HG03378 (cell line): ENCODE data around the gene SPTLC1.
"Not testable (repeated sequence)": the region's sequence is repeated elsewhere in the genome, so short reads cannot be mapped to it uniquely, and the experiment has no call there.

Experiments used
- ATAC-seq: cut with Tn5 transposase; IDR thresholded peaks from one replicate; pipeline ENCODE4 v1.9.1; 2021; ENCODE audit warnings: mild to moderate bottlenecking, moderate library complexity; ENCODE audit not compliant: unreplicated experiment

The SPTLC1 gene

GRCh38 chr9:92115071-92115858 lies at the start of gene SPTLC1:
Gene SPTLC1, minus strand, starts transcription at chr9:92115413. Its CDS starts 43 bp downstream, at chr9:92115370.
- ATAC-seq: peak; percentile 94

DNA sequence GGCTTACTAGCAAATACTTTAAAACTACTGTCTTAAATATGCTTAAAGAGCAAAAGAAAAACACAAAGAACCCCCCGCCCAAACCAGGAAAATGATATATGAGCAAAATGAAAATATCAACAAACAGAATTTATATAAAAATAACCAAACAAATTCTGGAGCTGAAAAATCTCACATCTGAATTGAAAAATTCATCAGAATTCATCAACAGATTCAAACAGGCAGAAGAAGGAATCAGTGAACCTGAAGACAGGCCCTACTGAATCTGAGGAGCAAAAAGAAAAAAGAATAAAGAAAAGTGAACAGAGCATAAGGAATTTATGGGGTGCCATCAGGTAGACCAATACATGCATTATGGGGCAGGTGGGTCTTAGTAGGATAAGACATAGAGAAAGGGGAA lies 49.8 kb upstream of the SPTLC1 start:
- ATAC-seq: no peak

GRCh38 chr9:92164490-92164889 lies 49.3 kb upstream of the SPTLC1 start:
- ATAC-seq: no peak

GRCh38 chr9:92163276-92163675 lies 48.1 kb upstream of the SPTLC1 start:
- ATAC-seq: no peak

DNA sequence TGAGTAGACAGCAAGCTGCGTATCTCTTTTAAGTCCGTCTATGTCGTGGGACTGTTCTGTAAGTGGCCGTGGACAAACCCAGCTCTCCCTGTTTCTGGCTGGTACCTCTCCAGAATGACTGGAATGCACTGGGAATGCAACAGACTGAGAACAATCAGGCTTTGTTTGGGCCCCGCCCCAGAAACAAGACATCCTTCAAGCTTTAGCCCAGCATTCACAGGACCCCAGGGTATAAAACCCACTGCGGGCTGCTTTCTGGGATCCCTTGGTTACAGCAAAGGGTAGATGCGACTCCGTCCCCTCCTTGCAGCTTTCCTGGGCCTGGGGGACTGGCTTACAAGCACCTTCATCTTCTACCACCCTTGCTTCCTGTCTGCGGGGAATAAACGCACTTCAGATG lies 45.6 kb upstream of the SPTLC1 start:
- no peak for ATAC-seq

DNA sequence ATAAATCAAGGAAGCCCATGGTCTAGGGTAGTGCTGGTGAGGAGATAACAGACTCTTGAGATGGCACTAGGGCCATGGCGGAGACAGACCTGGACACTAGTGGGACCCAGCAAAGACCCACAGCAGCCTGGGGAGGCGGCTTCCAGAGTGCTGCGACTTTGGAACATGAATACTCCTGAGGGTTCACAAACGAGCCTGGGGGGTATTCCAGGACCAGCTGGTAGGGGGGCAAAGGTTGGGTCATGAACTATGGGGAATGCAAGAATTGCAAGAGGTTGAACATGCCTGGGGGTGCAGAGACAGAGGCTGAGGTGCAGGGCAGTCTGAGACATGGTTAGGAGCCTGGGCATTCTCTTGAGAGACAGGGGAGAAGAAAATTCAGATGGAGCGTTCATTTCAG lies 43.8 kb upstream of the SPTLC1 start:
- ATAC-seq: no peak

DNA sequence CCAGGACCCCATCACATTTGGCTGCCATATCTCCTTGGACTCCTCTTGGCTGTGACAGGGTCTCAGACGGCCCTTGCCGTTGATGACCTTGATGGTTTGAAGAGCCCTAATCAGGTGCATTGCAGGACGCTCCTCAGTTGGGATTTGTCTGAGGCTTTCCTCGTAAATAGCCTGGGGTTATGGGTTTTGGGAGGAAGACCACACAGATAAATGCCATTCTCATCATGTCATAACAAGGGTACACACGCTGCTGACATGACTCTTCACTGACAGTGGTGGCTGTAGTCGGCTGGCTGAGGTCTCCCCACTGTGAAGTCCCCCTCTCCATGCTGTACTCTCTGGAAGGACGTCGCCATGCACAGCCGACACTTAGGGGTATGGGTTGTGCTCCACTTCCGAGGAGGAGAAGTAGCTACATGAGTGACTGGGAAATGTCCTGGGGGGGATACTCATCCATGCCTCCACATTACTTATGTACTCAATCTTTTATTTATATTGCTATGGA lies 42.9 kb upstream of the SPTLC1 start:
- ATAC-seq: no peak

GRCh38 chr9:92155736-92156135 lies 40.5 kb upstream of the SPTLC1 start:
- not testable (repeated sequence) for ATAC-seq

DNA sequence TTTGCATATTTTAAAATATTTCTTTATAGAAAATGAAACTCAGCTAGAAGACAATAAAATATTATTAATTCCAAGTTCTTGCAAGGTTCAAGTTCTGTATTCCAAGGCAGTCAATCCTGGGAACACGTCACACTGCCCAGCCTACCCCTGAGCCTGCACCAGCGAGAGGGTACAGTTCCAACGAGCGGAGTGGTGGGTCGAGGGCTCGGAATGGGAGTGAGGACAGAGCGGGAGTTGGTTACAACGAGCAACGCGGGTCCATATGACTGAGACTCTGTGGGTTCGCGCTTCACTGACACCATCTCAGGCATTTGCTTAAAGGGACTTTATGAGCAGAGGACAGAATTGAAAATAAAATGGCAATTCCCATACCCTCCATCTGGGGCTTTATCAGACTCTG lies 40.0 kb upstream of the SPTLC1 start:
- no peak for ATAC-seq

- ATAC-seq: not testable (repeated sequence)
Observed at GRCh38 chr9:92153466-92154415, 38.5 kb upstream of the SPTLC1 start.

GRCh38 chr9:92151691-92152393 lies 36.6 kb upstream of the SPTLC1 start:
- ATAC-seq: no peak

DNA sequence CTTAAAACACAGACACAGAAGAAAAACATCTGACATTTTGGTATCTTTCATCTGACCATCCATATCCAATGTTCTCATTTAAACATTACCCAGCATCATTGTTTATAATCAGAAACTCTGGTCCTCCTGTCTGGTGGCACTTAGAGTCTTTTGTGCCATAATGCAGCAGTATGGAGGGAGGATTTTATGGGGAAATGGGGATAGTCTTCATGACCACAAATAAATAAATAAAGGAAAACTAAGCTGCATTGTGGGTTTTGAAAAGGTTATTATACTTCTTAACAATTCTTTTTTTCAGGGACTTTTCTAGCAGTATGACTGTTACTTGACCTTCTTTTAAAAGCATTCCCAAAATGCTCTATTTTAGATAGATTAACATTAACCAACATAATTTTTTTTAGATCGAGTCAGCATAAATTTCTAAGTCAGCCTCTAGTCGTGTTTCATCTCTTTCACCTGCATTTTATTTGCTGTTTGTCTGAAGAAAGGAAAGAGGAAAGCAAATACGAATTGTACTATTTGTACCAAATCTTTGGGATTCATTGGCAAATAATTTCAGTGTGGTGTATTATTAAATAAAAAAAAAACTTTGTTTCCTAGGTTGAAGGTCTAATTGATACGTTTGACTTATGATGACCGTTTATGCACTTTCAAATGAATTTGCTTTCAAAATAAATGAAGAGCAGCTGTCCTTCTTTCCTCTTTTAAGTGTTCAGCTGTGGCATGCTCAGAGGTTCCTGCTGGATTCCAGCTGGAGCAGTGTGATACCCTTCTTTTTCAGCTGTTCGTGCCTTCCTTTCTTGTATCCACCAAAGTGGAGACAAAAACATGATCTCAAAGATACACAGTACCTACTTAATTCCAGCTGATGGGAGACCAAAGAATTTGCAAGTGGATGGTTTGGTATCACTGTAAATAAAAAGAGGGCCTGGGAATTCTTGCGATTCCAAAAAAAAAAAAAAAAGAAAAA lies 35.6 kb upstream of the SPTLC1 start:
- not testable (repeated sequence) for ATAC-seq

- no peak for ATAC-seq
Observed at GRCh38 chr9:92147852-92148180, 32.6 kb upstream of the SPTLC1 start.

GRCh38 chr9:92147030-92147851 lies 32.0 kb upstream of the SPTLC1 start:
- peak; percentile 77 for ATAC-seq

DNA sequence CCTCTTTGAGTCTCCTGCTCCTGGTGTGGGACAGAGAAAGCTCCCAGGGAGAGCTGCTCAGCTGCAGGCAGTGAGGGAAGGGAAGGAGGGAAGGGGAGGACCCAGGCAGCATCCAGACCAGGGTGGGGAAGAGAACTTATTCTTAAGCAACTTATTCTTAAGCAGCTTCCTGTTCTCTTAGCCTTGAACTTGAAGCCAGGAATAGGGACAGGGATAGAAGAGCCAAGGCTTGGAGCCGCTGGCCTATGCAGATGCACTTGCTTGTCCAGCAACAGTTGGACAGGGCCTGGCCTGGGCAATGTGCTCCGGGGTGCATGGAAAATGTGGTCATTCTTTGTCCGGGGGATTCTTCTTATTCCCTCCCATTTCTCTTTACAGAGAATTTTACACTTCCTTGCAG lies 31.4 kb upstream of the SPTLC1 start:
- no peak for ATAC-seq

DNA sequence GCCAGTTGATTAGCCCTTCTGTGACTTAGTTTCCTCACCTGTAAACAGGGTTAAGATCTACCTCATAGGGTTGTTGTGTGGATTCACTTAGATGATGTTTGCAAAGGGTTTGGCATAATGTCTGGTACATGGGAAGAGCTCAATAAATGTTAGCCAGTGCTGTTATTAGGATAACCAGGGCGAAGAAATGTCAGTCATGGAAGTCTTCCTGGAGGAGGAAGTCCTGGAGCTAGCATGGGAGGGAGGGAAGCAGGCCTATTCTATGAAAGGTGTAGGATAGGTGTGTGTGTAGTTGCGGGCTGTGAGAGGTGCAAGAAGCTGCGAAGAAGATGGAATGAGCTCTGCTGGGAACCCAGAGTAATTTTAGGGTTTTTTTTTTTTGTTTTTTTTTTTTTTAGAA lies 30.6 kb upstream of the SPTLC1 start:
- not testable (repeated sequence) for ATAC-seq

GRCh38 chr9:92142329-92142728 lies 27.1 kb upstream of the SPTLC1 start:
- ATAC-seq: no peak

GRCh38 chr9:92141144-92142129 lies 26.2 kb upstream of the SPTLC1 start:
- no peak for ATAC-seq
